HUDEP-2 (cell line): ENCODE measurements around the gene PRKAR1B.

Experiments
- DNase-seq, 76 experiments: peaks; one replicate each; lab custom pipeline; 2025; ENCODE audit not compliant: unreplicated experiment in 76 of 76; lab: John Stamatoyannopoulos, UW

PRKAR1B gene

GRCh38 chr7:516606-517456, 210.2 kb downstream of the PRKAR1B start:
- no peak for DNase-seq

- no peak for DNase-seq
Observed at GRCh38 chr7:516216-516605, 210.9 kb downstream of the PRKAR1B start.

GRCh38 chr7:515628-516027, 211.5 kb downstream of the PRKAR1B start:
- DNase-seq, result no peak

- DNase-seq, result no peak
Observed at GRCh38 chr7:514651-515598, 212.2 kb downstream of the PRKAR1B start.

- no peak for DNase-seq
Observed at GRCh38 chr7:514242-514641, 212.8 kb downstream of the PRKAR1B start.

GRCh38 chr7:513521-514166, 213.4 kb downstream of the PRKAR1B start:
- no peak for DNase-seq

- DNase-seq, result no peak
Observed at GRCh38 chr7:512541-513311, 214.4 kb downstream of the PRKAR1B start.

- no peak for DNase-seq
Observed at GRCh38 chr7:512146-512510, 215.0 kb downstream of the PRKAR1B start.

- DNase-seq, result no peak
Observed at GRCh38 chr7:511476-512145, 215.5 kb downstream of the PRKAR1B start.

GRCh38 chr7:510782-511281, 216.2 kb downstream of the PRKAR1B start:
- no peak for DNase-seq

- no peak for DNase-seq
Observed at GRCh38 chr7:510131-510481, 217.0 kb downstream of the PRKAR1B start.

GRCh38 chr7:509426-510130, 217.5 kb downstream of the PRKAR1B start:
- no peak for DNase-seq

- DNase-seq, result no peak
Observed at GRCh38 chr7:508461-509170, 218.5 kb downstream of the PRKAR1B start.

- no peak for DNase-seq
Observed at GRCh38 chr7:507623-508300, 219.3 kb downstream of the PRKAR1B start.

- no peak for DNase-seq
Observed at GRCh38 chr7:506921-507622, 220.0 kb downstream of the PRKAR1B start.

GRCh38 chr7:506391-506831, 220.7 kb downstream of the PRKAR1B start:
- DNase-seq, result no peak

- no peak for DNase-seq
Observed at GRCh38 chr7:505171-505570, 221.9 kb downstream of the PRKAR1B start.
